ENCODE data around the gene CAMSAP1.
"Not testable (repeated sequence)": the region's sequence is repeated elsewhere in the genome, so short reads cannot be mapped to it uniquely, and the experiment has no call there.

Gene CAMSAP1

GRCh38 chr9:135921749-135922310 is 14.5 kb upstream of the CAMSAP1 start:
- no peak for DNase-seq (ENCODE audit: low read depth)

GRCh38 chr9:135920973-135921585 is 13.7 kb upstream of the CAMSAP1 start:
- no peak for DNase-seq (ENCODE audit: low read depth)

GRCh38 chr9:135920256-135920930 is 13.0 kb upstream of the CAMSAP1 start:
- no peak for DNase-seq (ENCODE audit: low read depth)

- DNase-seq (ENCODE audit: low read depth), result no peak
These were observed 12.1 kb upstream of the CAMSAP1 start for GRCh38 chr9:135919318-135919890.

GRCh38 chr9:135916227-135916626 is 8.9 kb upstream of the CAMSAP1 start:
- DNase-seq (ENCODE audit: low read depth), result not testable (repeated sequence)

GRCh38 chr9:135914921-135915320 is 7.6 kb upstream of the CAMSAP1 start:
- no peak for DNase-seq (ENCODE audit: low read depth)

- DNase-seq (ENCODE audit: low read depth), result not testable (repeated sequence)
These were observed 3.9 kb upstream of the CAMSAP1 start for GRCh38 chr9:135911233-135911632.

- no peak for DNase-seq (ENCODE audit: low read depth)
These were observed 3.4 kb upstream of the CAMSAP1 start for GRCh38 chr9:135910757-135911156.

- DNase-seq (ENCODE audit: low read depth), result no peak
These were observed 2.9 kb upstream of the CAMSAP1 start for GRCh38 chr9:135910216-135910615.

GRCh38 chr9:135909371-135909770 is 2.0 kb upstream of the CAMSAP1 start:
- no peak for DNase-seq (ENCODE audit: low read depth)

- no peak for DNase-seq (ENCODE audit: low read depth)
These were observed 1.4 kb upstream of the CAMSAP1 start for GRCh38 chr9:135908754-135909204.

GRCh38 chr9:135908093-135908753 is 877 bp upstream of the CAMSAP1 start:
- no peak for DNase-seq (ENCODE audit: low read depth)

- DNase-seq (ENCODE audit: low read depth), result no peak
These were observed 328 bp downstream of the CAMSAP1 start for GRCh38 chr9:135907006-135907430.

- DNase-seq (ENCODE audit: low read depth), result no peak
These were observed 898 bp downstream of the CAMSAP1 start for GRCh38 chr9:135906291-135907005.

- no peak for DNase-seq (ENCODE audit: low read depth)
These were observed 1.7 kb downstream of the CAMSAP1 start for GRCh38 chr9:135905380-135906258.

- DNase-seq (ENCODE audit: low read depth), result no peak
These were observed 3.4 kb downstream of the CAMSAP1 start for GRCh38 chr9:135903786-135904520.

- no peak for DNase-seq (ENCODE audit: low read depth)
These were observed 4.0 kb downstream of the CAMSAP1 start for GRCh38 chr9:135903358-135903656.

- no peak for DNase-seq (ENCODE audit: low read depth)
These were observed 4.5 kb downstream of the CAMSAP1 start for GRCh38 chr9:135902655-135903357.

GRCh38 chr9:135901826-135902225 is 5.5 kb downstream of the CAMSAP1 start:
- DNase-seq (ENCODE audit: low read depth), result no peak
